IPS-11a (cell line): ENCODE measurements around the gene ENPP3.

ENCODE experiments used
- H3K4me3 ChIP-seq: one replicate; pipeline ENCODE4 v1.5.1; 2013; ENCODE audit warnings: low read depth, low read length, control low read depth

ENPP3 gene

DNA sequence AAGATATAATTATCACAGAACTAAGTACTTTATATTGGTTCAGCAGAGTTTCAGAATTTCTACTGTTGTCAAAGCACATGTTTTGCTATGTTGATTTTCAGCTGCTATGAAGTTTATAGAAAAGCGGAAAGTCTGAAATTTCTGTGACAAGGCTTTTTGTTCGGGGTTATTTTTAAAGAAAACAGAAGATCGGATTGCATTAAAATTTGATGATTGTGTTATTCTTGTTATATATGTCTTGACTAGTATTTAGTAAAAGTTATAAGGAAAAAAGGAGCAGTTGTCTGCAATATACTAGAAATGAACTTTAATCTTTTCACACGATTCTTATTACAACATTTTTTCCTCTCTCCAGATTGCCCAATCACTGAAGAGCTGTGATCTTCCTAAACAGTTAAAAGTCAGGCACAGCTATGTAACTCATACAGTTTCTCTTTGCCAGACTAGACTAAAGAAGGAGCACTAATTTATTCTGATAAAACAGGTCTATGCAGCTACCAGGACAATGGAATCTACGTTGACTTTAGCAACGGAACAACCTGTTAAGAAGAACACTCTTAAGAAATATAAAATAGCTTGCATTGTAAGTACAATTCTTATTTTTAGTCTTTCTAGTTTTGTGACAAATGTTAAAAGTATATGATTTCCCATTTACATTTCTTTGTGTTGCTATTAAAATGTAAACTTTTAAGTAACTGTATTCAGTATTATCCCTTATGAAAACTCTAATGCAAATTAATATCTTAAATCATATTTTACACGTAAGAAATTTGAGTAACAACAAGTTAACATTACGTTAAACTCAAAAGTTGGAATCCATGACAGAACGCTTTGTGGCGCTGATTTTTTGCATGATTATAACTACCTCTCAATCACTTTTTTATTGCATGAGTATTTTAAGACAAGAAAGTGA, at the start of gene ENPP3:
TSS of gene ENPP3 (plus strand) at position 423 of the 913 bp plus-strand sequence. CDS start at position 506, 83 bp downstream.
- H3K4me3 ChIP-seq = no peak within 1 kb of the TSS

DNA sequence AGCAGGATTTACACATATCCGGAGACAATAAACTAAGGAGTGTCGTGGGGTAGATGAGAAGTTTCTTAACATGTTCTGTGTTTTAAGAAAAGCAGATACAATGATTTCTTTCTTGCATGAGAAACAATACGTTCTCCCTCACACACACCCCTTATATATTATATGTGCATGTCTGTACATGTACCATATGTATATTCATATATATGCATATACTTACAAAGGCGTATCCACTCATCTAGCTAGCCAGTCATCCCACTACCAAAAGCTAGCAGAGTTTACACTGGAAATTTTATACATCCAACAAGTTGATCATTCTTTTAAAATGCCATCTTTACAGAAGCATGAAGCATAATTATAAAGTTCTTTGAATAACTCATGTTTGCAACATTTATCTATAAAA, 49.2 kb upstream of the ENPP3 start:
- H3K4me3 ChIP-seq = no peak overlapping the region

DNA sequence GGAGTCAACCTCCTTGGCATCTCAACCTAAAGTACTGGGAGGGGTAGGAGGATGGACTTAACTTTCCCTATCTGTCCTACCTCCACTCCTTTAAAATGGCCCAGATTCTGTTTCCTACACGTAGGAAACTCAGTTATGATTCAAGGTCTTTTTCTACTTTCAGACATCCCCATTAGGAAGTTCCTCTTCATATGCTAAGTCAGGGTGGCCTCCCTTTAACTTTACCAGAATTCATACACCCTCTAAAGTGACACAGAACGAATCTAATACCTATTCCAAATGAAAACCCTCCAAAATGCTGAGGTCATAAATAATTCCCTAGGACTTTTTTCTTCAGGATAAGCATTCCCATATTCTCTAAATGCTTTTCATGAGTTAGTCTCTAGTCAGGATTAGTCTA, 48.5 kb upstream of the ENPP3 start:
- no peak overlapping the region for H3K4me3 ChIP-seq

DNA sequence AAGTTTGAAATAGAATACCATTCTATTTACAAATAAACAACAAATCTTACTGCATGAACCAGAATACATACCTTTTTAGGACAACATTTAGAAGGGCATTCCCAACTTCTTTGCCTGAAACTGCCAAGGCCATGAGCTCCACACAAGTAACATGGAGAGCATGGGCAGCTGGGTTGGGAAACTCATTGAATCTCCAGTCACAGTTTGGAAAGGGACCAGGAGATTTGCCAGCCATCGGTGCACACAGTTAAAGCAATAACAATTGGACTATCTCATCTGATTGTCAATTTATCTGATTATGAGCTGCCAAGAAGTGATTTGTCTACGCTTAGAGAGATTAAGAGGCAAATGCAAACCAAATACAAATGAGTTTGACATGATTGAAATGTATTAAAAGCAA, 44.2 kb upstream of the ENPP3 start:
- no peak overlapping the region for H3K4me3 ChIP-seq

DNA sequence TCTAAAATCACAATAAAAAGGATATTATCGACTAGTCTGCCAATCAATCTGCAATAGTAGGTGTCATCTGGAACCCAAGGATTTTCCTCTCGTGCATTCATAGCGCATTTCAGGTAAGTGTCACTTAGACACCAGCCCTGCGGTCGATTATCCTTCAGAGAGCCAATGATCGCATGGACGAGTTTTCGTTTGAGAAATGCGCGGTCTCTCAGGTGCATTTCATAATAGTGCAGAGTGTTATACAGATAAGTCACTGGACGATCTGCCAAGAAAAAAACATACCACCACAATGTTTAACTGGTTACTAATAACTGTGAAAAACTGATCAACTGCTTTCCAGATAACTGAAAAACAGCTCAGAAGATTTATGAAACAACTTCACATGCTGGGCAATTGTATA, 43.0 kb upstream of the ENPP3 start:
- H3K4me3 ChIP-seq = no peak overlapping the region

DNA sequence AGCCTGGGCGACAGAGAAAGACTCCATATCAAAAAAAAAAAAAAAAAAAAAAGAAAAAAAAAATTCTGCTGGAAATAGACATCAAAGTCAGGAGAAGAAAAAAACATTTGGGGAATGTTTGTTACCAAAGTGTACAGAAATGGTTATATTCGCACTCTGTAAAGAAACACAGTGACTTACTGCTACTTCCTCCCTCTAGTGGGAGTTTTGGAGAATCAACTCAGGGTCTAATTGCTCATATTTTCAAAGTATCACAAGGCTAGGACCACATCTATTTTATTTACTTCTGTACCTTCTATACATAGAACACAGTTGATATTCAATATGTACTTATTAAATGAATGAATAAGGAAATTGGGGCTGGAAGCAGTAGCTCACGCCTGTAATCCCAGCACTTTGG, 39.7 kb upstream of the ENPP3 start:
- no peak overlapping the region for H3K4me3 ChIP-seq

DNA sequence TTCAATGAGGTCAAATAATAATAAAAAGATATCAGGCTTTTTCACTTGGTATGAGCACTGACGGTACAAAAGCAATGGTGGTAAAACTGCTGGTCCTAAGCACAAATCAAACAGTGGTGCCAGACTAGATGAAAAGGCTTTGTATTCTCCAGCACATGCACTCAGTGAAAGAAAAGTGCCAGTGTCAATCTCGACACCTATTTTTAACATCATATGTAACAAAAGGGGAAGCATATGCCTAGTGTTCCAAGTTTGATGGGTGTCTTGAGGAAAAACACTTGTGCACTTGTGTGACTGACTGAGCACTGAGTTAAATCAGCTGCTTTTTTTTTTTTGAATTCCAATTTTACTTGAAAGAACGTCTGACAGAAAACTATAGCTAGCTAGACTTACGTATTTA, 36.4 kb upstream of the ENPP3 start:
- H3K4me3 ChIP-seq = no peak overlapping the region

DNA sequence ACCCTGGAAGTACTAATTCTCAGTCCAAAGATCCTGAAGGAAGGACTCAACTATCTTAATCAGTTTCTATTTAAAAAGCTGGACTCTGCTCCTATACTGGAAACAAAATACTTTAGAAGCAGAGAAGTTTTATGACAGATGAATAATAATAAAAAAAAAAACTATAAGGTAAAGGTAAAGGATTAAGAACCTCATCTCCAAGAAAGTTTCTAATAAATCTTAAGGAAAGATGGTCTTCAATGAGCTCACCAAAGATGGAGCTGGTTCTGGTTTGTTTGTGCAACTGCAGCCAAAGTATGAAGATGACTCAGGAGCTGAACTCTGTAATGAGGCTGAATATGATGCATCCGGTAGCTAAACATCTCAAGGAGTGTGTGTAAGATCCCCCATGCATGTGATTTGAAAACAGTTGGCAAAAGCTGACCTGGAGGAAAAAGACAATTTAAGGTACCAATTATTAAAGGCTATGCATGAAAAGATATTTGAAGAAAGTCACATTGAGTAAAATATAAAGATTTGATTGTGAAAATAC, 34.3 kb upstream of the ENPP3 start:
- H3K4me3 ChIP-seq = no peak overlapping the region

DNA sequence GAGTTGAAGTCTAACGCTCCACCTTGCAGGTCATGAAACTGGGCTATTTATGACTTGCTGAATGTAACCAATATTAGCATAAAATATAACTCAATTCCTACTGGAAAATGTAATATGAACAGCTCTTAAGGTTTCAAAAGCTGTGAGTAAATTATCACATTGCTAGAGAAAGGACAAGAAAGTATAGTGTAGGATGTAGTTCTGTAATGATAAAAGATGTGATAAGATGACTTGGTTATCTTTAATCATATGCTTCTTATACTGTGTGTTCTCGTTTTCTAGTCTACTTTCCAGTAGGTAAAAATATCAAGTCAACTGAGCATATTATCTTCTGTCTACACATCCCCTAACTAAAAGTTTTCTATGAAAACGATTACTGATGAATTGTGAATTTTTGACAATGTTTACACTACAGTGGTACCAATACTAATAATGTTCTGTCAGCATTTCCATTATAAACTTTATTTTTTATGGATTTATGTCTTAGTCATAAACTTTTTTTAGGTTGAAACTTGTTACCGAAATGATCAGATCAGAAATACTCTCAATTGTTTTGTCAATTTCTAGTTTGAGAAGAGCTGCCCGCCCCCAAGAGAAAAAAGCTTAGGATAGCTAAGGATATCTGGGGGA, 23.7 kb upstream of the ENPP3 start:
- H3K4me3 ChIP-seq = no peak overlapping the region

DNA sequence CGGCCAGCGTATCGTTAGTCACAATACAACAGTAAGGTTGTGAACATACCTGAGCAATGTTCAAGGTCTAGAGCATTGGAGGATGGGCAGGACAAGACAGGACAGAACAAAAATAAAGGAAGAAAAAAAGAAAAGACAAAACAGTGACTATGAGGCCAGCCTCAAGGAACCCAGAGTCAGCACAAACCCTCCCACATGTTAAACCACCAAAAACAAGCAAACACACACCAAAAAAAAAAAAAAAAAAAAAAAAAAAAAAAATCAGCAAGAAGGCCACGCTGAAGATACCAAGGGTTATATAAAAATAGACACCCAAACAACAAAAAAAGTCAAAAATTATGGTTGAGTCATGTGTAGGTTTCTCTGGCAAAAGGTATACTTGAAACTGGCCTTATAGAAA, 21.8 kb upstream of the ENPP3 start:
- no peak overlapping the region for H3K4me3 ChIP-seq

DNA sequence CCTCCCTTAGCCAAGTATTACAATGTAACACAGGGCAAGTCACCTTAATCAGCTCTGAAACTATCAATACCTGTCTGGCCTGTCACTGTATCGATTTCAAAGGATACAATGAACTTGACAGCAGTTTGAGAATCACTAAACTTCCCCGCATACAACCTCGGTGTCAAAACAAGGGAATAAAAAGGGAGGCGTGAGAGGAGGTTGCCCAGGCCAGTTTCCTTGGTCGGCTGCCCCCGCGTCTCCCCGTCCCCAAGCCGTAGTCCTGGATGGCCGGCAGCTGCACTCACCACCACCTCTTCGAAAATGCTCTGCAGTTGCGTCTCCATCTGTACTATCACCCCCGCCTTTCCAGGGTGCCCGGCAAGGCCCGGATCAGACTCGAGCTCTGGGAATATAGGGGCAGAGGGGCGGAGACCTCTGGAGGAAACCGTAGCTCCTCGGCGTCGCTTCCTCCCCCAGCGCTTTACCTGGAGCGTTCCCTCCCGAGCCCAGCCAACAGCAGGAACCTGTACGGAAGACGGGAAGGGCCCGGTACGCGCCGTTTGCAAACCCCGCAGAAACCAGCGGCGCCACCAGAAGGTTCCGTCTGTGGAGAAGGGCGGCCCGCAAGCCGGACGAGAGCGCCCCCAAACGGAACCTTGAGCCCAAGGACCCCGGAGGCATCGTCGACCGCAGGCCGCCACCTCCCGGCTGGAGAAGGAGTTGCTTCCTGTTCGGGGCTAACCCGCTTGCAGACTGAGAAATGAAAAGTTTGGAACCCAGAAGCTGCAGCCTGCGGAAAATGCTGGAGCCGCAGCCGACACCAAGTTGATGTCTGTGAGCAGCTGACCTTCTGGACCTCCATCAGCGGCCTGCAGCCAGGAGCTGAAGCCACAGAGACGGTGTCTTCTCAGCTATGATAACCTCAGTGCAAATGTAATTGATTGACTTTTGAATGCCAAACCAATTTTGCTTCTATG, 9.1 kb upstream of the ENPP3 start, which contains the start of gene MED23:
TSS of gene MED23 (minus strand) at position 519 of the 959 bp plus-strand sequence. CDS start at position 326, 193 bp downstream.
- peak within 1 kb of the TSS; percentile 92 for H3K4me3 ChIP-seq

DNA sequence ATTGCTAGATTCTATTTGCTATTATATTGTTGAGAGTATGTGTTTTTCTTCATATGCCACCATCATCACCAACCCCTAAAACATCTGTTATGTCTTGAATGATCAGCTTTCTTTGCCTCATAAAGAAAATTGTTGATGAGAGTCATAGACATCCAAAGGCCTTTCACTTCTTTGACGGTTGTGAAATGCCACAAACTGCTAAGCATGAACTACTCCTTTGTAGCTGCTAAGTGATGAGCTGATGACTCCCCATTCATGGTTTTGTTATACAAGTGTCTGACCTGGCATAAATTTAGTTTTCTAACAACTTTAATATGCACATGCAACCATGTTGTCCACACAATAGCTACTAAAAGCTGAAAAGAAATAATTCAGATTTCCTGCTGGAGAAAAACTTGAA, 8.4 kb upstream of the ENPP3 start:
- H3K4me3 ChIP-seq = no peak overlapping the region

DNA sequence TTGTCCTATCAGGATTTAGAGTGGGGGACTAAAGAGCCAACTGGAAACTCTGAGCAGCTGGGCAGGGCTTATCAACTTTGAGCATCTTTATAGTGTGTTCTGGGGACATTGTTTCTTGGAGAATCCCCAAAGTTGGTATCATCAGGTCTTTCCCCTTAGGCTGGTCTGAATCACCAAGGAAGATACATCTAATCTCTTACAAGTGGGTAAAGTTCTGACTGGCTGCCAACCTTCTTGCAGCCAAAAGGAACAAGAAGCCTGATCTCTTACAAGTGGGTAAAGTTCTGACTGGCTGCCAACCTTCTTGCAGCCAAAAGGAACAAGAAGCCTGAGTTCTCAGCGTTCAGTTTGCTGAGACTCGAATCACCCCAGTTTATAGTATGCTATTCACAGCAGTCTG, 7.5 kb upstream of the ENPP3 start:
- H3K4me3 ChIP-seq = no peak overlapping the region

DNA sequence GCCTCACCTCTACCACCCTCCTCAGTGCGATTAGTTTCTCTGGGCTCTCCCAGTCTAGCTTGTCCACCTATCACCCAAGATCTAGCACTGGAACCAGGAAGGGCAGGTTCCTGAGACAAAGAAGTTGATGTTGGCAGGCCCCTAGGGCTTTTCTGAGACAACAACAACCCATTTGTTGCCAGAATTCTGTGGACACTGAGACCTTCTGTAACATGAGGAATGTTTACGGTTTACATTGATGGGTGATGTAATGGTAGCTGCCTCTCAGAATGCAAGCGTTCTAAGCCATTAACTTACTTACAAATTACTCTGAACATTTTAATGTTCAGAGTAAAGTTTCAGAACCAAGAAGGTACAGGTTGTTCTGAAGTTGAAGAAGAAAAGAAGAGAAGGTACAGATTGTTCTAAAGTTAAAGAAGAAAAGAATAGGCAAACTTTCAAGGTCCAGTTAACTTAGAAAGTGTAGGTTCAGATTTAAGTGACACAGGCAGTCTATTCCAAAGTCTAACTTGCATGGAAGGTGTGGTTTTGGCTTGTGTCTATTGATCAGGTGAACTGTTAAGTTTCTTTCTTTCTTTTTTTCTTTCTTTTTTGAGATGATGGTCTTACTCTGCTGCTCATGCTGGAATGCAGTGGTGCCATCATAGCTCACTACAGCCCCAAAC, 5.3 kb upstream of the ENPP3 start:
- no peak overlapping the region for H3K4me3 ChIP-seq

DNA sequence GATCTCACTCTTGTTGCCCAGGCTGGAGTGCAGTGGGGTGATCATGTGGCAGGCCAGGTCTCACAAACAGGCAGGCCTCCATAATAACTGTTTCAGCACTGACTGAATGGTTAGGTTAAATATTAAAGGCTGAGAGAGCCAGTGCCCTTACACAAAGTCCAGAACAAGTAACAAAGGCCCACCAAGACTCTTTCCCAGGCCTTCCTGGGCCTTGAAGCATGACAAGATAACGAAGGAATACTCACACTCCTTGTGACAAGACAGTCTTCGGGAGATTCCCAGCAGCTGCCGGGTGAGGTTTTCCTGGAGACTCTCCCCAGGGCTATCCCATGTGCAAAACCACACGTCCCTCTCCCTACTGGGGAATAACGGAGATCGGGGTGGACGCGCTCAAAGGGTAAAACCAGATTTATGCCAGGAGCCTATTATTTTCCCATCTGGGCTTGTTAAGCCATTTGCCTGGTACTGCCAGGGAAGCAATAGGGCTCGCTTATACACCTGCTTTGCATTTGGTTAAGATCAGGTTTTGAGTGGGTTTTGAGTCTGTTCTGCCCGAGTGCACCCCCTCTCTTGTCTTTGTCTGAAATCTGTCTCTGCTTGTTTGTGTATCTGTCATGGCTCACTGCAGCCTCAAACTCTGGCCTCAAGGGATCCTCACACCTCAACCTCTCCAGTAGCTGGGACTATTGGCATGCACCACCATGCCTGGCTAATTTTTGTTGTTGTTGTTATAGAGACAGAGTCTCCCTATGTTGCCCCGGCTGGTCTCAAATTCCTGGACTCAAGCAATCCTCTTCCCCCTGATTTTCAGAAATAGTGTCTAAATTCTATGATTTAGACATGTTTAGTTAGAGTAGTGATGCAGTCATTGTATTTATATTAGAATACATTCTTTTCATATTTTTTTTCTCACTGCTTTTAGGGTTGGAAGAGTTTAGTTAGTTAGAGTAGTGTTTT, 1.4 kb upstream of the ENPP3 start:
- no peak overlapping the region for H3K4me3 ChIP-seq

DNA sequence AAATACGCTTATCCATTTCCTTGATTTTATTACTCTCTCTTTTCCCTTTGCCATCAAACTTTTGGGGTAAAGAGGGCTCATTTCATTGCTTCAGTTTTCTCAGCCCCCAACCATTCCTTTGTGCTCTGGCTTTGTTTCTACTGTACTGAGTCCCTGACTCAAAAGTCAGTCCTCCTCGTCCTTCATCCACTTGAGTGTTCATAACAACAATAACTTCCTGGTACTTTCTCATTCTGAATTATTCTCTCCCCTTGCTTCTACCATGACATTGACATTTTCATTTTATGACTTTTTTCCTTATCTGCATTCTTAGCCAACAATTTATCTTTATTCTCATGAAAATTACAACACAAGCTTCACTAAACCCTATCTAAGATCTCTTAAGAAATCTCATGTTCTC, 911 bp downstream of the ENPP3 start:
- H3K4me3 ChIP-seq = no peak overlapping the region

DNA sequence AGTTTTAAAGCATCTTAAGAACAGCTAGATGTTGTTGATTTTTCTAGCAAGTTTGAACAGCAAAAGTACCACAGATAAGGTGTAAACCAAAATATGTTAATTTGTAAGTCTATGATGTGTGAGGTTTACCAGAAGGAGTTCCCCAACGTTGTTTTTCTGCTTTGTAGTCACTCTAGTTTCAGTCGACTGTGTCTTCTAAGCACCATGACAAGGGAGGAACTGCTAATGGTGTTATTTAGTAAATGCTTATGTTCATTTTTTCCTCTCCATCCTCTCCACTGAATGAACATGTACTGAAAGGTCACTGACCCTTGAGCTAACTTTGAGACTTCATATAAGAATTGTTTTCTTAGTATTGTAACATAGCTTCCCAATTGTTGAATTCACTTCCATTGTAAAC, 3.0 kb downstream of the ENPP3 start:
- no peak overlapping the region for H3K4me3 ChIP-seq

DNA sequence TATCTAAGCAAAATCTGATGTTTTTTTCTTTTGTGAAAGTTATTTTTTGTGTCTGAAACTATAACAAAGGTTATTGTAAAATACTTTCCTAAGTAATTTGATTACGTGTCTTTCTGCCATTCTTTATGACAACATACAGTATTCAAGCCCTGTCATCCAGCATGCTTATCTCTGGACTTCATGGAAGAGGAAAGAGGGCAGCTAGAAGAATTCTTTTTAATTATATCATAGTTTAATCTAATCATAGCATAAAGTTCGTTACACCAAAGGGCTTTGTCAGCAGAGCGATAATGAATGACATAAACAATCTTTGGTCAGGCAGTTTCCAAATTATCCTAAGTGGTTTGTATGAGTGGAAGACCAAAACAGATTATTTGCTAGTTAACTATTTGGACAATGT, 3.5 kb downstream of the ENPP3 start:
- no peak overlapping the region for H3K4me3 ChIP-seq

DNA sequence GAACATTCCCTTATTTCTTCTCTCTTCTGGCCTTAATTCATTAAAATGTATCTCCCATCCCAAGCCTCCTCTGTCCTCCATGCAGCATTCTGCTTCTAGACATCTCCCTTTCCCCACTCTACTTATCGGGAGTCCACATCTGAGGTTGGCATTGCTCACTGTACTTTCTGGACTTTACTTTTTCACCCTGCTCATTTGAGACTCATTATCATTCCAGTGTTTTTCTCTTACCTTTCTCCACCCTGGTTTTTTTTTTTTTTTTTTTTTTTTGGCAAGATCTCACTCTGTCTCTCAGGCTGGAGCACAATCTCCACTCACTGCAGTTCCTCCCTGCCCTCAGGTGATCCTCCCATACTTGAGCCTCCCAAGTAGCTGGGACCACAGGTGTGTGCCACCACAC, 4.5 kb downstream of the ENPP3 start:
- no peak overlapping the region for H3K4me3 ChIP-seq
